ENCODE results near the gene ASAP3.

GRCh38 chr1:23530747-23531561 is 47.0 kb upstream of the ASAP3 start, which contains the start of gene E2F2:
- no peak for TF ChIP-seq ZFP36 (IDR thresholded peaks at IDR 0.05; ENCODE audit: borderline replicate concordance, partially characterized antibody)
- TF ChIP-seq, protein P1, sequence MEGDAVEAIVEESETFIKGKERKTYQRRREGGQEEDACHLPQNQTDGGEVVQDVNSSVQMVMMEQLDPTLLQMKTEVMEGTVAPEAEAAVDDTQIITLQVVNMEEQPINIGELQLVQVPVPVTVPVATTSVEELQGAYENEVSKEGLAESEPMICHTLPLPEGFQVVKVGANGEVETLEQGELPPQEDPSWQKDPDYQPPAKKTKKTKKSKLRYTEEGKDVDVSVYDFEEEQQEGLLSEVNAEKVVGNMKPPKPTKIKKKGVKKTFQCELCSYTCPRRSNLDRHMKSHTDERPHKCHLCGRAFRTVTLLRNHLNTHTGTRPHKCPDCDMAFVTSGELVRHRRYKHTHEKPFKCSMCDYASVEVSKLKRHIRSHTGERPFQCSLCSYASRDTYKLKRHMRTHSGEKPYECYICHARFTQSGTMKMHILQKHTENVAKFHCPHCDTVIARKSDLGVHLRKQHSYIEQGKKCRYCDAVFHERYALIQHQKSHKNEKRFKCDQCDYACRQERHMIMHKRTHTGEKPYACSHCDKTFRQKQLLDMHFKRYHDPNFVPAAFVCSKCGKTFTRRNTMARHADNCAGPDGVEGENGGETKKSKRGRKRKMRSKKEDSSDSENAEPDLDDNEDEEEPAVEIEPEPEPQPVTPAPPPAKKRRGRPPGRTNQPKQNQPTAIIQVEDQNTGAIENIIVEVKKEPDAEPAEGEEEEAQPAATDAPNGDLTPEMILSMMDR (IDR thresholded peaks at IDR 0.05), result no peak
- TF ChIP-seq REST (IDR thresholded peaks at IDR 0.05), result no peak
- TF ChIP-seq HMGXB4 (CRISPR knock-in tag; IDR thresholded peaks at IDR 0.05; ENCODE audit: borderline replicate concordance), result no peak
- no peak for TF ChIP-seq BHLHE40 (IDR thresholded peaks at IDR 0.05; ENCODE audit: low read depth, low read length)

All from A549 (cell line).